Liver (tissue), 3 donors: ENCODE data around the gene PCYT2.
"Not testable (repeated sequence)": the region's sequence is repeated elsewhere in the genome, so short reads cannot be mapped to it uniquely, and the experiment has no call there.

Experiments
- GABPA ChIP-seq, 2 donors: IDR thresholded peaks in 1 of 2; conservative IDR thresholded peaks in 1 of 2; 2 replicates each; pipeline ENCODE4 v1.6.1; 2016; ENCODE audit warnings: antibody characterized with exemption in 2 of 2, mild to moderate bottlenecking in 1 of 2, moderate library complexity in 1 of 2
- RAD21 ChIP-seq, 2 donors: IDR thresholded peaks; 2 replicates each; pipeline ENCODE4 v1.6.1; 2016; ENCODE audit warnings: antibody characterized with exemption in 2 of 2, mild to moderate bottlenecking in 2 of 2
- REST ChIP-seq: IDR thresholded peaks from 2 replicates; pipeline ENCODE4 v1.6.1; 2016; ENCODE audit warnings: antibody characterized with exemption, mild to moderate bottlenecking
- RXRA ChIP-seq, 2 donors: IDR thresholded peaks; 2 replicates each; pipeline ENCODE4 v1.6.1; 2017 to 2018; ENCODE audit warnings: antibody characterized with exemption in 2 of 2, mild to moderate bottlenecking in 1 of 2
- SP1 ChIP-seq: IDR thresholded peaks from 2 replicates; pipeline ENCODE4 v1.6.1; 2018; ENCODE audit warnings: antibody characterized with exemption, mild to moderate bottlenecking
- YY1 ChIP-seq: IDR thresholded peaks from 2 replicates; pipeline ENCODE4 v1.6.1; 2016; ENCODE audit warnings: antibody characterized with exemption, mild to moderate bottlenecking
- TF ChIP-seq, protein P1 (sequence below): fragments of 150-350 bp; IDR thresholded peaks from 2 replicates; pipeline ENCODE4 v1.5.1; 2017; ENCODE audit warnings: improper control_type of control experiment, low read depth, low read length; ENCODE audit not compliant: missing input control
- donor health status: healthy.
- donor health status: healthy.

DNA sequence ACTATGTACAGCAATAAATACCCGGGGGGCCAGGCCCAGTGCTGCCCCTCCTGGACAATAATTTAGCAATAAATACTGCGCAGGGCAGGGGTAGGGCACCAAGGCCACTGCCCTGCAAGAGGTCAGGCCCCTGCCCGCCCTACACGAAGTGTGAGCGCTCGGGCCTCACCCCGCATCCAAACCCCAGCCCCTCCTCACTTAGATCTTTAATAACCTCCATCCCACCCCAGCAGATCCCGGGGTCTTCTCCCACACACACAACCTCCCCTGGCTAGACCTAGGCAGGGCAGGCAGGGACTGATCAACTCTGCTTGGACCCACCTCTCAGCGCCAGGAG is 7.1 kb upstream of the PCYT2 start:
- not testable (repeated sequence) for TF ChIP-seq GABPA (IDR thresholded peaks at IDR 0.05 in 1 of 2, conservative IDR thresholded peaks at IDR 0.05 in 1 of 2); SP1; RAD21 (IDR thresholded peaks at IDR 0.05); YY1; REST
- TF ChIP-seq, protein P1, sequence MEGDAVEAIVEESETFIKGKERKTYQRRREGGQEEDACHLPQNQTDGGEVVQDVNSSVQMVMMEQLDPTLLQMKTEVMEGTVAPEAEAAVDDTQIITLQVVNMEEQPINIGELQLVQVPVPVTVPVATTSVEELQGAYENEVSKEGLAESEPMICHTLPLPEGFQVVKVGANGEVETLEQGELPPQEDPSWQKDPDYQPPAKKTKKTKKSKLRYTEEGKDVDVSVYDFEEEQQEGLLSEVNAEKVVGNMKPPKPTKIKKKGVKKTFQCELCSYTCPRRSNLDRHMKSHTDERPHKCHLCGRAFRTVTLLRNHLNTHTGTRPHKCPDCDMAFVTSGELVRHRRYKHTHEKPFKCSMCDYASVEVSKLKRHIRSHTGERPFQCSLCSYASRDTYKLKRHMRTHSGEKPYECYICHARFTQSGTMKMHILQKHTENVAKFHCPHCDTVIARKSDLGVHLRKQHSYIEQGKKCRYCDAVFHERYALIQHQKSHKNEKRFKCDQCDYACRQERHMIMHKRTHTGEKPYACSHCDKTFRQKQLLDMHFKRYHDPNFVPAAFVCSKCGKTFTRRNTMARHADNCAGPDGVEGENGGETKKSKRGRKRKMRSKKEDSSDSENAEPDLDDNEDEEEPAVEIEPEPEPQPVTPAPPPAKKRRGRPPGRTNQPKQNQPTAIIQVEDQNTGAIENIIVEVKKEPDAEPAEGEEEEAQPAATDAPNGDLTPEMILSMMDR: not testable (repeated sequence)
- peak in 1 of 2 donors; percentile 19 for TF ChIP-seq RXRA (IDR thresholded peaks at IDR 0.05)
